Endometrial microvascular endothelial cells (primary cell): Measurements from ENCODE around the gene WBP11. TPM values are rescaled to one million over a fixed set of nuclear protein-coding genes. Genes with fewer than 3 reads are reported as not detected.

Source experiments
- in situ Hi-C: cut with HindIII; loops from 2 replicates; pipeline ENCODE4 v1.10.0; 2017; ENCODE audit warnings: low sequenced_read_pairs, low pct_unique_long_range_greater_than_20kb; ENCODE audit errors: inconsistent ontology term
- total RNA-seq: library from RNA; depleted of rRNA; stranded (reverse); fragments of >200 nt; gene quantifications from one replicate; pipeline ENCODE4 v1.2.3, GENCODE V29; 2015; ENCODE audit errors: inconsistent ontology term

The WBP11 gene
- total RNA-seq, 1 donor from 2014 or later, result 26.0 TPM

GRCh38 chr12:14827043-14827442 is 23.8 kb upstream of the WBP11 start:
- in situ Hi-C loops, result no loop called here

GRCh38 chr12:14826491-14826890 is 23.2 kb upstream of the WBP11 start:
- in situ Hi-C loops, result no loop called here

GRCh38 chr12:14825256-14825655 is 22.0 kb upstream of the WBP11 start:
- in situ Hi-C loops, result no loop called here

GRCh38 chr12:14824012-14824634 is 20.8 kb upstream of the WBP11 start:
- in situ Hi-C loops, result no loop called here

- in situ Hi-C loops, result no loop called here
Observed at GRCh38 chr12:14814014-14814413, 10.7 kb upstream of the WBP11 start, which contains the start of gene SMCO3. Gene SMCO3, minus strand, starts transcription at chr12:14814182. Its CDS starts 7,502 bp downstream, at chr12:14806680.

- in situ Hi-C loops, result no loop called here
Observed at GRCh38 chr12:14811486-14811885, 8.2 kb upstream of the WBP11 start.

GRCh38 chr12:14810953-14811483 is 7.7 kb upstream of the WBP11 start:
- in situ Hi-C loops, result no loop called here

GRCh38 chr12:14810167-14810952 is 7.1 kb upstream of the WBP11 start:
- in situ Hi-C loops, result no loop called here

- in situ Hi-C loops, result no loop called here
Observed at GRCh38 chr12:14803830-14804160, 517 bp upstream of the WBP11 start.

GRCh38 chr12:14802721-14803010 is 612 bp downstream of the WBP11 start:
- in situ Hi-C loops, result no loop called here

- in situ Hi-C loops, result no loop called here
Observed at GRCh38 chr12:14802247-14802646, 1.0 kb downstream of the WBP11 start.

GRCh38 chr12:14795028-14795448 is 8.2 kb downstream of the WBP11 start:
- in situ Hi-C loops, result no loop called here

- in situ Hi-C loops, result no loop called here
Observed at GRCh38 chr12:14785568-14785967, 17.7 kb downstream of the WBP11 start.

- in situ Hi-C loops, result no loop called here
Observed at GRCh38 chr12:14784471-14784870, 18.8 kb downstream of the WBP11 start.

GRCh38 chr12:14782756-14783155 is 20.5 kb downstream of the WBP11 start:
- in situ Hi-C loops, result no loop called here

- in situ Hi-C loops, result no loop called here
Observed at GRCh38 chr12:14781563-14781962, 21.7 kb downstream of the WBP11 start.

GRCh38 chr12:14780859-14781258 is 22.4 kb downstream of the WBP11 start:
- in situ Hi-C loops, result no loop called here

GRCh38 chr12:14779834-14780233 is 23.4 kb downstream of the WBP11 start:
- in situ Hi-C loops, result loop anchor here (10.0 kb wide), 1 partner anchor 175 kb away; no protein-coding TSS in a partner anchor

GRCh38 chr12:14777271-14777670 is 26.0 kb downstream of the WBP11 start:
- in situ Hi-C loops, result loop anchor here (10.0 kb wide), 1 partner anchor 178 kb away; no protein-coding TSS in a partner anchor

GRCh38 chr12:14776236-14776961 is 26.9 kb downstream of the WBP11 start:
- in situ Hi-C loops, result loop anchor here (10.0 kb wide), 1 partner anchor 178 kb away; no protein-coding TSS in a partner anchor
